HL-60 (cell line): ENCODE data around the gene BEST1.

ENCODE experiments used
- DNase-seq, 2 experiments: peaks; one replicate each; pipeline ENCODE4 v3.0.0-alpha.2; 2010 to 2020; ENCODE audit warnings: low read depth in 1 of 2, low spot score in 1 of 2
- H3K27ac ChIP-seq: fragments of 250-450 bp; sonication (Bioruptor Pico); replicated peaks from 2 replicates; pipeline ENCODE4 v1.5.1; 2020; ENCODE audit warnings: mild to moderate bottlenecking, moderate library complexity
- H3K27me3 ChIP-seq: fragments of 250-450 bp; sonication (Bioruptor Pico); 2 replicates; pipeline ENCODE4 v1.5.1; 2021; ENCODE audit warnings: mild to moderate bottlenecking, moderate library complexity; ENCODE audit not compliant: insufficient read depth, poor library complexity, severe bottlenecking
- H3K4me3 ChIP-seq: replicated peaks from 2 replicates; pipeline ENCODE4 v1.5.1; 2011; ENCODE audit warnings: mild to moderate bottlenecking, control low read depth, low read length; ENCODE audit not compliant: insufficient read depth
- CTCF ChIP-seq: IDR thresholded peaks from one replicate; pipeline ENCODE4 v1.5.1; 2011; ENCODE audit warnings: low read length, control low read depth, inconsistent platforms; ENCODE audit not compliant: insufficient read depth
- GABPA ChIP-seq: IDR thresholded peaks from 2 replicates; pipeline ENCODE4 v1.6.1; 2012; ENCODE audit warnings: low read depth
- POLR2AphosphoS5 ChIP-seq: IDR thresholded peaks from 2 replicates; pipeline ENCODE4 v1.6.1; 2012; ENCODE audit warnings: low read depth
- SPI1 ChIP-seq: IDR thresholded peaks from 2 replicates; pipeline ENCODE4 v1.6.1; 2012; ENCODE audit warnings: low read depth, mild to moderate bottlenecking, borderline replicate concordance
- TF ChIP-seq, protein P1 (sequence below): IDR thresholded peaks from 2 replicates; pipeline ENCODE4 v1.6.1; 2012; ENCODE audit warnings: low read depth; ENCODE audit not compliant: insufficient replicate concordance

Gene BEST1

GRCh38 chr11:61918938-61919704, 31.0 kb upstream of the BEST1 start:
- no peak for DNase-seq
- no peak overlapping the region for H3K4me3 ChIP-seq
- TF ChIP-seq GABPA = no peak
- TF ChIP-seq, protein P1, sequence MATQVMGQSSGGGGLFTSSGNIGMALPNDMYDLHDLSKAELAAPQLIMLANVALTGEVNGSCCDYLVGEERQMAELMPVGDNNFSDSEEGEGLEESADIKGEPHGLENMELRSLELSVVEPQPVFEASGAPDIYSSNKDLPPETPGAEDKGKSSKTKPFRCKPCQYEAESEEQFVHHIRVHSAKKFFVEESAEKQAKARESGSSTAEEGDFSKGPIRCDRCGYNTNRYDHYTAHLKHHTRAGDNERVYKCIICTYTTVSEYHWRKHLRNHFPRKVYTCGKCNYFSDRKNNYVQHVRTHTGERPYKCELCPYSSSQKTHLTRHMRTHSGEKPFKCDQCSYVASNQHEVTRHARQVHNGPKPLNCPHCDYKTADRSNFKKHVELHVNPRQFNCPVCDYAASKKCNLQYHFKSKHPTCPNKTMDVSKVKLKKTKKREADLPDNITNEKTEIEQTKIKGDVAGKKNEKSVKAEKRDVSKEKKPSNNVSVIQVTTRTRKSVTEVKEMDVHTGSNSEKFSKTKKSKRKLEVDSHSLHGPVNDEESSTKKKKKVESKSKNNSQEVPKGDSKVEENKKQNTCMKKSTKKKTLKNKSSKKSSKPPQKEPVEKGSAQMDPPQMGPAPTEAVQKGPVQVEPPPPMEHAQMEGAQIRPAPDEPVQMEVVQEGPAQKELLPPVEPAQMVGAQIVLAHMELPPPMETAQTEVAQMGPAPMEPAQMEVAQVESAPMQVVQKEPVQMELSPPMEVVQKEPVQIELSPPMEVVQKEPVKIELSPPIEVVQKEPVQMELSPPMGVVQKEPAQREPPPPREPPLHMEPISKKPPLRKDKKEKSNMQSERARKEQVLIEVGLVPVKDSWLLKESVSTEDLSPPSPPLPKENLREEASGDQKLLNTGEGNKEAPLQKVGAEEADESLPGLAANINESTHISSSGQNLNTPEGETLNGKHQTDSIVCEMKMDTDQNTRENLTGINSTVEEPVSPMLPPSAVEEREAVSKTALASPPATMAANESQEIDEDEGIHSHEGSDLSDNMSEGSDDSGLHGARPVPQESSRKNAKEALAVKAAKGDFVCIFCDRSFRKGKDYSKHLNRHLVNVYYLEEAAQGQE = no peak
- TF ChIP-seq POLR2AphosphoS5 = no peak
- TF ChIP-seq SPI1 = no peak
- no peak for TF ChIP-seq CTCF
- no peak overlapping the region for H3K27ac ChIP-seq
- peaks cover 26% of the 10 kb centered on the region for H3K27me3 ChIP-seq

- no peak overlapping the region for H3K27ac ChIP-seq
- no peak overlapping the region for H3K4me3 ChIP-seq
- TF ChIP-seq POLR2AphosphoS5 (no peak), GABPA (no peak), CTCF (no peak), SPI1 (no peak)
- TF ChIP-seq, protein P1 = no peak
- peaks cover 26% of the 10 kb centered on the region for H3K27me3 ChIP-seq
- DNase-seq = no peak
Measured at GRCh38 chr11:61919705-61920631, 30.2 kb upstream of the BEST1 start.

DNA sequence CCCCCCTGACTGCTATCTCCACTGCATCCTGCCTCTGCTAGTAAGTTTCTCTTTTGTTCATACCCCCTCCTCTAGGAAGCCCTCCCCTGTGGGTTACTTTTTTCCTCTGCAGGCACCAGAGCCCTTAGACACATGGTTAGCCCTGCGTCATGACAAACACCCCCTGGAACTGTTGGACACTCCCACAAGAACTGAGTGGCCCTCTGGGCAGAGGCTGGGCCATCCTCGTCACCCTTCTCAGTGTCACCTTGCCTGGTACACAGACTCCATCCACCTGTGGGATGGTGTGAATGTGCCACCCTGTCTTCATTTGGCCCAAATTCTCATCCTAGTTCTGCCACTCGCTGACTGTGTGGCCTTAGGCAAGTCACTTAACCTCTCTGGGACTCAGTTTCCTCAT, 28.7 kb upstream of the BEST1 start:
- DNase-seq = no peak
- Histone ChIP-seq H3K4me3 (no peak overlapping the region), H3K27ac (no peak overlapping the region), H3K27me3 (peaks cover 19% of the 10 kb centered on the region)
- TF ChIP-seq SPI1 (no peak), GABPA (no peak)
- TF ChIP-seq, protein P1 = no peak
